Activated CD8-positive, alpha-beta T cell treated with anti-CD3 and anti-CD28 coated beads, Interleukin-2, amount 10 ng/mL, durations not matched to agents 7 days and 5 days (primary cell): Measurements from ENCODE around the gene TNFRSF17. TPM values are rescaled to one million over a fixed set of nuclear protein-coding genes. Genes with fewer than 3 reads are reported as not detected.
A peak's percentile ranks its signal among the peaks of the same experiment; 100 is the strongest.

Experiments used
- ATAC-seq: fragments of 150-1000 bp; cut with Tn5 transposase; one replicate; pipeline ENCODE4 v1.10.0; 2021; ENCODE audit warnings: moderate library complexity
- CTCF ChIA-PET: fragments of 350-600 bp; sonication (Branson Sonifier 250); formaldehyde crosslinking; loops from one replicate; lab custom pipeline; 2021; ENCODE audit warnings: antibody characterized with exemption; lab: Charles Lee
- POLR2A ChIA-PET: fragments of 350-600 bp; sonication (Branson Sonifier 250); formaldehyde crosslinking; loops from one replicate; lab custom pipeline; 2021; ENCODE audit warnings: antibody characterized with exemption; lab: Charles Lee
- DNase-seq: peaks from one replicate; pipeline ENCODE4 v3.0.0-alpha.2; 2020
- H3K27ac Mint-ChIP-seq: one replicate; pipeline ENCODE4 v1.8.0; 2021; ENCODE audit warnings: mild to moderate bottlenecking, mixed read lengths
- H3K27me3 Mint-ChIP-seq: one replicate; pipeline ENCODE4 v1.8.0; 2021; ENCODE audit warnings: low read depth, mixed read lengths
- H3K36me3 Mint-ChIP-seq: one replicate; pipeline ENCODE4 v1.8.0; 2021; ENCODE audit warnings: low read depth, mixed read lengths
- H3K4me1 Mint-ChIP-seq: one replicate; pipeline ENCODE4 v1.8.0; 2021; ENCODE audit warnings: low read depth, mixed read lengths
- H3K4me3 Mint-ChIP-seq: one replicate; pipeline ENCODE4 v1.8.0; 2021; ENCODE audit warnings: mild to moderate bottlenecking, mixed read lengths
- H3K9me3 Mint-ChIP-seq: one replicate; pipeline ENCODE4 v1.8.0; 2022; ENCODE audit warnings: mixed read lengths; ENCODE audit not compliant: insufficient read depth
- total RNA-seq, 2 experiments: library from RNA; stranded (reverse); gene quantifications; one replicate each; pipeline ENCODE4 v1.2.3, GENCODE V29; 2021

TNFRSF17 gene
- total RNA-seq, 2 experiments from 2014 or later: not detected

DNA sequence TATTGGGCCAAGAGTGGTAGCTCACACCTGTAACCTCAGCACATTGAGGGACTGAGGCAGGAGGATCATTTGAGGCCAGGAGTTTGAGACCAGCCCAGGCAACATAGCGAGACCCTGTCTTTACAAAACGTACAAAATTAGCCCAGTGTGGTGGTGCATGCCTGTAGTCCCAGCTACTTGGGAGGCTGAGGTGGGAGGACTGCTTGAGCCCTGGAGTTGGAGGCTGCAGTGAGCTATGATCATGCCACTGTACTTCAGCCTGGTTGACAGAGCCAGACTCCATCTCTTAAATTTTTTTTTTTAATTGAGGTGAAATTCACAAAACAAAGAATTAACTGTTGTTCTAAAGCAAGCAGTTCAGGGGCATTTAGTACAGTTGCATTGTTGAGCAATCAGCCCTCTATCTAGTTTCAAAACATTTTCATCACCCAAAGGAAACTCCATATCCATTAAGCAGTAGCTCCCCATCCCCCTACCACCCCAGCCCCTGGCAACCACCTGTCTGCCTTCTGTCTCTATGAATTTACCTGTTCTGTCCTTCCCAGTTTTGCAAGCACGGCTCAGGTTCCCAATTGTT is 27.1 kb downstream of the TNFRSF17 start:
- H3K27ac Mint-ChIP-seq: no peak overlapping the region
- DNase-seq (no peak), ATAC-seq (no peak)
- H3K36me3 Mint-ChIP-seq: no peaks in the 10 kb centered on the region
- ChIA-PET POLR2A (interaction anchor here (0.9 kb wide), 1 partner anchor 15 kb away, joined by 3 read pairs; no protein-coding TSS in a partner anchor), CTCF (no interaction called here)
- H3K9me3 Mint-ChIP-seq: no peaks in the 10 kb centered on the region
- peaks cover 3% of the 10 kb centered on the region for H3K4me1 Mint-ChIP-seq
- no peak overlapping the region for H3K4me3 Mint-ChIP-seq
- H3K27me3 Mint-ChIP-seq: no peaks in the 10 kb centered on the region

DNA sequence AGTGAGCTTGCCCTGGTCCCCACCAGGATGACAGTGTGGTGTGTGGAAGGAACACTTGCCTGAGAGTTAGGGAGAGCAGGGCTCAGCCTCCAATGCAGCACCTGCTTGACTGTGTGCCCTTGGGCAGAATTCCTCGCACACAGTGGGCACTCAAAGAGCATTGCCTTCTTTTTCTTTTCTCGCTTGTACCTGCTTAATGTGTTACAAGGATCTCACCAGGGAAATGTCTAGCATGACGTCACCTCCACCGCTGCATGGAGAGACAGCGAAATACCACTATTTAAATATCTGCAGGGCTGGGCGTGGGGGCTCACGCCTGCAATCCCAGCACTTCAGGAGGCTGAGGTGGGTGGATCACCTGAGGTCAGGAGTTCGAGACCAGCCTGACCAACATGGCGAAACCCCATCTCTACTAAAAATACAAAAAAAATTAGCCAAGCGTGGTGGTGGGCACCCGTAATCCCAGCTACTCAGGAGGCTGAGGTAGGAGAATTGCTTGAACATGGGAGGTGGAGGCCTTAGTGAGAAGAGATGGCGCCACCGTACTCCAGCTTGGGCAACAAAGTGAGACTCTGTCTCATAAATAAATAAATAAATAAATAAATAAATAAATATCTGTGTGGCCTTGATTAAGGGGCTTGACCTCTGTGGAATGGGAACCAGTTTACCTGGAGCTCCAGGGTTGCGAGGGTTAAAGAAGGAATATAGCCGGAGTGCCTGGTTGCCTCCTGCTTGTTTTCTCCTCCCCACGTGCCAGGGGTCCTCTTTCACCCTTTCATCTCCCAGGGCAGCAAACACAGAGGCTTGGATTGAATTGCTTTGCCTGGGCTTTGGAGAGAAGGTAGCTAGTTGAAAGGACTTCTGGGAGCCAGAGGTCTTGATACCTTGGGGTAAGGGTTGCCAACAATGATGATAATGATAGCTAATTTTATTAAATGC is 27.8 kb downstream of the TNFRSF17 start:
- no peak for DNase-seq
- Mint-ChIP-seq H3K4me3 (no peak overlapping the region), H3K4me1 (peaks cover 3% of the 10 kb centered on the region), H3K36me3 (no peaks in the 10 kb centered on the region), H3K27me3 (no peaks in the 10 kb centered on the region), H3K27ac (no peak overlapping the region), H3K9me3 (no peaks in the 10 kb centered on the region)
- ATAC-seq: no peak
- ChIA-PET POLR2A (no interaction called here), CTCF (interaction anchor here (1.0 to 1.3 kb wide), 2 partner anchors 75 to 102 kb away, joined by 3 to 5 read pairs; no protein-coding TSS in a partner anchor)

DNA sequence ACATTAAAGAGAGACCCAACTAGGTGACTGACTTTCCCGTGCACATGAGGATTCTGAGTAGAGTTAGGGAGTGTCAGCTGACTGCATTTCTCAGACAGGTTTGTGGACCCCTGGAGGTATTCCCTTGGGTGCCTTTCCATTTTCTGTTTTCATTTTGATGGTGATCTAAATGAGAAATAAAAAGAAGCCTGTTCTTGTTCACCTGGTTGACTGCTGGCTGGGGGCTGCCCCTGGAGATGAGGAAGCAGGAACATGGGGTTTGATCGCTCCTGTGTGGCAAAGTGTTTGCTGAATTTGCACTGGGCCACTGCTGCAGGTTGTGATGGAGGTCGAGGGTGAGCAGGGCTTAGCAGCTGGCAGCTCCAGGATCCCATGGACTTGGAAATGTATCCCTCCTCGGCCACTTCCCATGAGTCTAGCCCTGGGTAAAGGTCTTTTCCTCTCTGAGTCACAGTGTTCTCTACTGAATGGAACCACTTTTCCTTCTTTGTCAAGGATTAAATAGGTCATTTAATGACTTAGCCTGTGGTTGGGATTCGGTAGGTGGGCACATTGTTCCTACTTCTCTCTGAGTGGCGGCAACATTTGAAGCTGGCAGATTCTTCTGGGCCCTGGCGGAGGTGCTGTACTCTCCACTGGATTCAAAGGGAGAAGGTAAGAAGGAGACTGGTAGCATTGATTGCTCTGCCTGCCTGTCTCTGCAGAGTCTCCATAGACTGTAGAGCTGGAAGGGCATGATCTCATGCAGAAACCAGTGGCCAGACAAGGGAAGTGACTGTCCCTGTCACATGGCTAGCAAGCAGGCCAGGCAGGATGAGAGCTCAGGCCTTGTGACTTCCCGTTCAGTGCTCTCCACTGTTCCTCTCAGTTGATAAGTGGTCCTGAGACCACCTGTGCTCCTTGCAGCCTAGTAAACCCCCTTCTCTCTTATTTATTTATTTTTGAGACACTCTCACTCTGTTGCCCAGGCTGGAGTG is 29.4 kb downstream of the TNFRSF17 start:
- H3K27ac Mint-ChIP-seq: no peak overlapping the region
- ChIA-PET CTCF (interaction anchor here (1.0 kb wide), 1 partner anchor 101 kb away, joined by 3 read pairs; no protein-coding TSS in a partner anchor), POLR2A (interaction anchor here (0.8 to 1.2 kb wide), 2 partner anchors 15 to 78 kb away, joined by 3 read pairs; partner anchors contain the start of gene GSPT1)
- H3K4me1 Mint-ChIP-seq: peaks cover 3% of the 10 kb centered on the region
- H3K36me3 Mint-ChIP-seq: no peaks in the 10 kb centered on the region
- no peaks in the 10 kb centered on the region for H3K9me3 Mint-ChIP-seq
- DNase-seq: no peak
- no peak overlapping the region for H3K4me3 Mint-ChIP-seq
- H3K27me3 Mint-ChIP-seq: no peaks in the 10 kb centered on the region
- no peak for ATAC-seq

DNA sequence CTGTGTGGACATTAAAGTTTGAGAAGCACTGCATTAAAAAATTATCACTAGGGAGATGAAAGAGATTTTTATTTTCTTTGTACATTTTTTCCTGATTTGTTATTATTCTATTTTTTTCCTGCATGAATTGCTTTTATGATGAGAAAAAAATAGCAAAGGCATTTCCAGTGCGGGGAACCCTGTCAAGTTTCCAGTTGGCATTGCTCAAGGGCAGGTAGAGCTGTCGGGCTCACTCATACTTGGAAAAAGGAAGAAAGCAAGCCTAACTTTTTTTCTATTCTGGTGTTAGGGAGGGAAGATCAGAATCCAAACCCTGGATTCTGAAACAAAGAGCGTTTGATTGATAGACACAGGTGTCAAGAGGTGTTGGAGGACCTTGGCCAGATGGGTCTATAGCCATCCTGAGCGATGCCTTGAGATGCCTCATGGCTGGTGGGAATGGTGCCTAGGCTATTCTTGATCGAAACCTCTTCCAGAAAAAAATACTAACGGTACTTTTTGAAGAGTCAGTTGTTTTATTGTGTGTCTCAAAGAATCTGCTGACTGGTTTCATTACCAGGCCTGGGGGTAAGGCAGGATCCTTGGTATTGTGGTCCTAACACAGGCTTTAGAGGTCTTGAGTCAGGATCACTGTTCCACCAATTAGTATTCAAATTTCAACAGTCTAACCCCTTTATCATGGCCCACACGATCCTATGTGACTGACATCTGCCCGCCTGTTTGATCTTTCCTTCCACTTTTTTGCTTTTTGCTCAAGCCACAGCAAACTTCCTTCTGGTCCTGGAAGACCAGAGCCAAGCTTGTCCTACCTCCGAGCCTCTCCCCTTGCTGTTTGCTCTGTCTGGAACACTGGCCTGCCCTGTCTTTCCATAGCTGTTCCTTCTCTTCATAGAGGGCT is 31.7 kb downstream of the TNFRSF17 start:
- Mint-ChIP-seq H3K4me3 (no peak overlapping the region), H3K4me1 (peaks cover 3% of the 10 kb centered on the region), H3K9me3 (no peaks in the 10 kb centered on the region), H3K27me3 (no peaks in the 10 kb centered on the region), H3K36me3 (no peaks in the 10 kb centered on the region), H3K27ac (no peak overlapping the region)
- ChIA-PET CTCF (no interaction called here), POLR2A (no interaction called here)
- ATAC-seq (no peak), DNase-seq (no peak)

DNA sequence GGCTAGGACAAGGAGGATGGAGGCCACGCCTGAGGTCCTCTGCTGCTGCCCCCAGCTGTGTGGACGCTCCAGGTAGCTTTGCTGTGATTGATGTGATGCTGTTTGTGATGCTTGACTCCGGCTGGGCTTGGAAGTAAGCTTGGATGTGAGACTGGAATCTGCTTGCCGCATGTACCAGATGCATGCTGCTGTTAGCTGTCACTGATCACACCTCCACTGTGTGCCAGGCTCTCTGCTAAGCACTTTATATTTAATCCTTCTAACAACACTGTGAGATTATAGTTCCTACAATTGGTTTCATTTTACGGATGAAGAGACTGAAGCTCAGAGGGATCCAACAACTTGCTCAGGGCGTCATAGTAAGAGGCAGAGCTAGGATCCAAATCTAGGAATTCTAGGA is 35.0 kb downstream of the TNFRSF17 start:
- Mint-ChIP-seq H3K9me3 (no peaks in the 10 kb centered on the region), H3K36me3 (no peaks in the 10 kb centered on the region), H3K27ac (no peak overlapping the region), H3K27me3 (no peaks in the 10 kb centered on the region), H3K4me1 (no peaks in the 10 kb centered on the region), H3K4me3 (no peak overlapping the region)
- ChIA-PET POLR2A (no interaction called here), CTCF (no interaction called here)
- no peak for ATAC-seq
- no peak for DNase-seq

DNA sequence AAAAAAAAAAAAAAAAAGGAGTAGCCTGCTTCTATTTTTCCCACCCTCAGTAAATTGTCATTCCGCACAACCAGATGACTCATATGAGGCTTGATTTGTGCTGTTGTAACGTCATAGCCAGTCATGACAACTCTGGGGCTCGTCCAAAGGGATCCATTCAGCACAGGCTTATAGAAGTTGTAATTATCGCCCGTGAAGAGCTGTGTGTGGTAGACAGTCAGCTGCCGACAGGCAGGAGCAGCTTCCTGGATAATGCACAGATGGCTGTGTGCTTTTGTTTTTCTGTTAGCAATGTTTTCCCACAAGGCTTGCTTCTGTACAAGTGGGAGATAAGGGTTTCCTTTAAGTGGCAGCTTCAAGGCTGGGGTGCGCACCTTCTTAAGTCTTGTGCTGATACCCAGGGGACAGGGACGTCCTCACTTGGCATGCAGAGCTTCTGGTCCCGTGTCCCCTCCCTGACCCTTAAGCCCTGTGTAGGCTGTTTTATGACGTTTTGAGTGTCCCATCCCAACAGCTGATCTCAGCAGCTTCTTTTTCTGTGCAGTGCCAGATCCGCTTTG is 37.5 kb downstream of the TNFRSF17 start:
- ATAC-seq (no peak), DNase-seq (no peak)
- H3K27ac Mint-ChIP-seq: no peak overlapping the region
- no peaks in the 10 kb centered on the region for H3K27me3 Mint-ChIP-seq
- ChIA-PET CTCF (no interaction called here), POLR2A (no interaction called here)
- no peaks in the 10 kb centered on the region for H3K36me3 Mint-ChIP-seq
- no peak overlapping the region for H3K4me3 Mint-ChIP-seq
- H3K4me1 Mint-ChIP-seq: no peaks in the 10 kb centered on the region
- H3K9me3 Mint-ChIP-seq: no peaks in the 10 kb centered on the region

DNA sequence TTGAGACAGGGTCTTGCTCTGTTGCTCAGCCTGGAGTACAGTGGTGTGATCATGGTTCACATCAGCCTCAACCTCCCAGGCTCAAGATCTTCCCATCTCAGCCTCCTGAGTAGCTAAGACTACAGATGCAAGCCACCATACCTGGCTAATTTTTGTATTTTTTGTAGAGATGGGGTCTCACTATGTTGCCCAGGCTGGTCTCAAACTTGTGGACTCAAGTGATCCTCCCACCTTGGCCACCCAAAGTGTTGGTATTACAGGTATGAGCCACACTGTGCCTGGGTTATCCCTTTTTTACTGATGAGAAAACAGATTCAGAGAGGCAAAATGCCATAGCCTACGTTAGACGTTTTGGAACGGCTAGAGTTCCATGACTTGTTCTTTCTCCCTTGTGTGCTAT is 41.6 kb downstream of the TNFRSF17 start:
- ChIA-PET CTCF (no interaction called here), POLR2A (no interaction called here)
- Mint-ChIP-seq H3K4me3 (no peak overlapping the region), H3K9me3 (no peaks in the 10 kb centered on the region), H3K4me1 (peaks cover 14% of the 10 kb centered on the region), H3K27ac (no peak overlapping the region), H3K27me3 (no peaks in the 10 kb centered on the region), H3K36me3 (no peaks in the 10 kb centered on the region)
- ATAC-seq (no peak), DNase-seq (no peak)

DNA sequence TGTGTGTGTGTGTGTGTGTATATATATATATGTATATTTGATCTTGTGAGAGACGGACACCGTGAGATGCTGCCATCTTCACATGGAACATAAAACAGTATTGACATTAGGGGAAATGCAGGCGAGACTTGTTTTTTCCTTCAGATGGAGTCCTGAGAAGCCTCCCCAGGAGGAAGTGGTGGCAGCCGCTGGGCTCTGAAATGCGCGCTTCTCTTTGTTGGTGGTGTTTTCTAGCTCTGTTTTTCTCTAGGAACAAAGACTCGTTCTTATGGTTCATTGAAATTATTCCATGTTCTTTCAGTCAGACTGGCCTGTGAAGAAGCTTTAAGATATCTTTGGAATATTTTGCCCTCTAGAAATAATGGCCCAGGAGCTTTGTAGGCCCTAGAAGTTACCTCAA is 44.5 kb downstream of the TNFRSF17 start:
- POLR2A ChIA-PET: interaction anchor here (1.0 kb wide), 1 partner anchor 15 kb away, joined by 3 read pairs; no protein-coding TSS in a partner anchor
- Mint-ChIP-seq H3K27me3 (no peaks in the 10 kb centered on the region), H3K27ac (peak overlapping the region; percentile 64), H3K4me3 (no peak overlapping the region), H3K9me3 (no peaks in the 10 kb centered on the region), H3K4me1 (peaks cover 14% of the 10 kb centered on the region), H3K36me3 (no peaks in the 10 kb centered on the region)
- CTCF ChIA-PET: interaction anchor here (1.4 kb wide), 1 partner anchor 60 kb away, joined by 3 read pairs; no protein-coding TSS in a partner anchor
- DNase-seq (no peak), ATAC-seq (no peak)

DNA sequence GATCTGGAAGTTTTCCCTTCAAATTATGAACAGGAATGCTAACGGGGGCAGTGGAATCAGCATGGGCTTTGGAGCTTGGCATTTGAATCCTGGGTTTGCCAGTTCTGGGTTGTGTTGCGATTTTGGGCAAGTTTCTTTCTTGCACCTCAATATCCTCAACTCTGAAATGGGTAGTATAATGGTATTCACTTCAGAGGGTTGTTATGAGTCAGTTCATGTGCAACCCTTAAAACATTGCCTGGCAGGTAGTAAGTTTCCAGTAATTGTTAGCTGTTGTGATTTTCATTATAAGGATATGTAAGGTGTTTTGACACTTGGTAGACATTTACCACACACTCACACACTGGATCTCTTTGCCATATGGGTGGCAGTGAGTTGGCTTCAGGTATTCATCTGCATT is 44.9 kb downstream of the TNFRSF17 start:
- POLR2A ChIA-PET: interaction anchor here (1.0 kb wide), 1 partner anchor 16 kb away, joined by 3 read pairs; no protein-coding TSS in a partner anchor
- no peak overlapping the region for H3K4me3 Mint-ChIP-seq
- DNase-seq: no peak
- H3K27me3 Mint-ChIP-seq: no peaks in the 10 kb centered on the region
- H3K9me3 Mint-ChIP-seq: no peaks in the 10 kb centered on the region
- H3K27ac Mint-ChIP-seq: peak overlapping the region; percentile 64
- ATAC-seq: no peak
- H3K4me1 Mint-ChIP-seq: peaks cover 14% of the 10 kb centered on the region
- no peaks in the 10 kb centered on the region for H3K36me3 Mint-ChIP-seq
- CTCF ChIA-PET: interaction anchor here (0.6 to 1.4 kb wide), 2 partner anchors 58 to 61 kb away, joined by 3 read pairs; no protein-coding TSS in a partner anchor
